Measurements from ENCODE around the gene AUTS2.

Gene AUTS2

GRCh38 chr7:70044981-70045380 lies 446.7 kb downstream of the AUTS2 start:
- DNase-seq = no peak

GRCh38 chr7:70047384-70047783 lies 449.1 kb downstream of the AUTS2 start:
- DNase-seq = no peak

- no peak for DNase-seq
Observed at GRCh38 chr7:70047891-70048448, 449.7 kb downstream of the AUTS2 start.

GRCh38 chr7:70051726-70052125 lies 453.5 kb downstream of the AUTS2 start:
- no peak for DNase-seq

- no peak for DNase-seq
Observed at GRCh38 chr7:70052691-70053090, 454.4 kb downstream of the AUTS2 start.

- no peak for DNase-seq
Observed at GRCh38 chr7:70053421-70053820, 455.1 kb downstream of the AUTS2 start.

GRCh38 chr7:70053989-70054388 lies 455.7 kb downstream of the AUTS2 start:
- DNase-seq = no peak

GRCh38 chr7:70056363-70056762 lies 458.1 kb downstream of the AUTS2 start:
- no peak for DNase-seq

- DNase-seq = no peak
Observed at GRCh38 chr7:70060298-70061068, 462.2 kb downstream of the AUTS2 start.

- DNase-seq = peak in 1 of 2 experiments; percentile 24
Observed at GRCh38 chr7:70063371-70063770, 465.1 kb downstream of the AUTS2 start.

- DNase-seq = no peak
Observed at GRCh38 chr7:70063927-70064326, 465.7 kb downstream of the AUTS2 start.

- DNase-seq = no peak
Observed at GRCh38 chr7:70066844-70067243, 468.6 kb downstream of the AUTS2 start.

GRCh38 chr7:70068531-70068930 lies 470.3 kb downstream of the AUTS2 start:
- DNase-seq = no peak

- DNase-seq = no peak
Observed at GRCh38 chr7:70069977-70070376, 471.7 kb downstream of the AUTS2 start.

- DNase-seq = no peak
Observed at GRCh38 chr7:70071766-70072165, 473.5 kb downstream of the AUTS2 start.

GRCh38 chr7:70072220-70072619 lies 473.9 kb downstream of the AUTS2 start:
- DNase-seq = peak; percentile 31 to 48

GRCh38 chr7:70076325-70076724 lies 478.1 kb downstream of the AUTS2 start:
- no peak for DNase-seq

- DNase-seq = no peak
Observed at GRCh38 chr7:70082099-70082611, 483.9 kb downstream of the AUTS2 start.

- DNase-seq = no peak
Observed at GRCh38 chr7:70091362-70091761, 493.1 kb downstream of the AUTS2 start.

- DNase-seq = no peak
Observed at GRCh38 chr7:70092314-70093204, 494.3 kb downstream of the AUTS2 start.

- no peak for DNase-seq
Observed at GRCh38 chr7:70093205-70093904, 495.1 kb downstream of the AUTS2 start.

GRCh38 chr7:70094831-70095230 lies 496.6 kb downstream of the AUTS2 start:
- DNase-seq = no peak

- DNase-seq = peak in 1 of 2 experiments; percentile 40
Observed at GRCh38 chr7:70097645-70098044, 499.4 kb downstream of the AUTS2 start.

Measured in NCI-H187 (cell line).